OCI-M1 (cell line): ENCODE data around the gene RECQL5.
A peak's percentile ranks its signal among the peaks of the same experiment; 100 is the strongest.
"Not testable (repeated sequence)": the region's sequence is repeated elsewhere in the genome, so short reads cannot be mapped to it uniquely, and the experiment has no call there.

Experiments used
- DNase-seq: peaks from one replicate; lab custom pipeline; 2025; lab: John Stamatoyannopoulos, UW

RECQL5 gene

GRCh38 chr17:75592348-75593020 lies 74.5 kb downstream of the RECQL5 start:
- DNase-seq: no peak

DNA sequence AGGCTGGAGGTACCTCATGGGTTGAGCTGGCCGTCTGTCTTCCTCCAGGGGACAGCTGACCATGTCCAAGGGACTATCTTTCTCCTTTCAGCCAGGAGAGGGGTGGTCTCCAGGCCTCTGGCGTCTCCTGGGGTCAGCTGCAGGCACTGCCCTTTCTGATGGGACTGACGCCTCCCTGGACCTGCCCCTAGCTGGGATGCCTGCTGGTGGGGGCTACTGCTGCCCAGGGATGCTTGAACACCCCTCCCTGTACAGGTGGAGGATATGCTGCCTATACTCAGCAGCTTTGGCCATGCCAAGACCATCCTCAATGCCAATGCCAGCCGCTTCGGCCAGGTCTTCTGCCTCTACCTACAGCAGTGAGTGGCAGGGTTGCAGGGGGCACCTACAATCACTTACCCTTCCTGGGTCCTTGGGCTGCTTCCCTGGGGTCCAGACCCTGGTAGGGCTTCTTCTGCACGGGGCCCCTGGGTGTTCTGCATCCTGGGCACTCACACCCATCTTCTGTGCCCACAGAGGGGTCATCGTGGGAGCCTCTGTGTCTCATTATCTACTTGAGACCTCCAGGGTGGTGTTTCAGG lies 75.1 kb downstream of the RECQL5 start:
- DNase-seq: no peak

- no peak for DNase-seq
These were observed 75.9 kb downstream of the RECQL5 start for GRCh38 chr17:75590849-75591721.

DNA sequence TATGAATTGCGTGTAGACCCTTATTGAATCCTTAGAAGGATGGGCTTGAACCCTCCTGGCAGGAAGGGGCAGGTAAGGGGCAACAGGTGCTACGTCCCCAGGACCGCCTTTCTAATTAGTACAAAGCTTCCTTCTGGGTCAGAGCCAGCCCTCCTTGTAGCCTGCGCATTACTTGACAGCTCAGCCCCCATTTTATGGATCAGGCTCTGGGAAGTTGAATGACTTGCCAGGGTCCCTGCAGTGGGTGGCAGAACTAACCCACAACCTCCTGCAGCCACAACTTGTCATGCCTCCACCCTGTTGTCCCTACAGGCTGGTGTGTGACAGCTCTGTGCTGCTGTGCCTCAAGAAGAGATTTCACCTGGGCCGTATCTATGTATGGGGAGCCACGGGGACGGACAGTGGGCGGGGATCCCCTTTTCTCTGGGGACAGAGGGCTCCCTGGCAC lies 76.6 kb downstream of the RECQL5 start:
- DNase-seq: no peak

DNA sequence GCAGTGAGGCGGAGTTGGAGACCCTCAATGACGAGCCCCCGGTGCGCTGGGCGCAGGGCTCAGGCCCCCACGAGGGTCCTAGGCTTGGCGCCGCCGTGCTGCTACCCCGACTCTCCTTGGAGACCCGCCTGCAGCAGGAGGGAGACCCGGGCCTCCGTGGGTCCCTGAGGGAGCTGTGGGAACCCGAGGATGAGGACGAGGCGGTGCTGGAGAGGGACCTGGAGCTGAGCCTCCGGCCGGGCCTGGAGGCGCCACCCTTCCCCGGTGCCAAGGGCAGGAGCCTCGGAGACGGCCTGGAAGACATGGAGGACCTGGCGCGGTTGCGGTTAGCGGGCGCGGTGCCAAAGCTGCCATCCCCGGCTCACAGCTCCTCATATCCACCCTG lies 77.0 kb downstream of the RECQL5 start:
- no peak for DNase-seq

DNA sequence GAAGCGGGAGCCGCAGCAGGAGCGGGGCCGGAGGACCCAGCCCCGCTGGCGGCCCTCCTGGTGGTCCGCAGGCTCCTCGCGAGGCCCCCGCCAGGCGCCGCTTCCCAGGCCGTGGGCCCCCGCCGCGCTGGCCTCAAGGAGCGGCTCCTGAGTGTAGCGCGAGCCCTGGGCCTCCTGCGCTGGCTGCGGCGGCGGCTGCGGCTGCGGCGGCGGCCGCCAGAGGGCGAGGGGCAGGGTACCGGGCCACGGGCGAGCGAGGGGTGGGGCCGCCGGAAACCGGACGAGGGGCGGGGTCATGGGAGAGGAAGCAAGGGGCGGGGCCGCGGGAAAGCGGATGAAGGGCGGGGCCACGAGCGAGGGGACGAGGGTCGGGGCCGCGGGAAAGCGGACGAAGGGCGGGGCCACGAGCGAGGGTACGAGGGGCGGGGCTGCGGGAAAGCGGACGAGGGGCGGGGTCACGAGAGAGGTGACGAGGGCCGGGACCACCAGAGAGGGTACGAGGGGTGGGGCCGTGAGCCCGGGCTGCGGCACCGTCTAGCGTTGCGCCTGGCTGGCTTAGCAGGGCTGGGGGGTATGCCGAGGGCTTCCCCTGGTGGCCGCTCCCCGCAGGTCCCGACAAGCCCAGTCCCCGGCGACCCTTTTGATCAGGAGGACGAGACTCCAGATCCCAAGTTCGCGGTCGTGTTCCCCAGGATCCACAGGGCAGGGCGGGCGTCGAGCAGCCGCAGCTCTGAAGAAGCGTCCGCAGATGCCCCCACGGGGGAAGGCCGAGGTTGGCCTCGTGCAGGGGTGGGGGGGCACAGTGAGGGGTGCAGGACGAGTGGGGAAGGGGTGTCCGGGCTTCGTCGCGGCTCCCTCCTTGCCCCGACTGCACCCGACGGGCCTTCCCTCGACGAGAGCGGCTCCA lies 77.7 kb downstream of the RECQL5 start:
- DNase-seq: peak; percentile 92

DNA sequence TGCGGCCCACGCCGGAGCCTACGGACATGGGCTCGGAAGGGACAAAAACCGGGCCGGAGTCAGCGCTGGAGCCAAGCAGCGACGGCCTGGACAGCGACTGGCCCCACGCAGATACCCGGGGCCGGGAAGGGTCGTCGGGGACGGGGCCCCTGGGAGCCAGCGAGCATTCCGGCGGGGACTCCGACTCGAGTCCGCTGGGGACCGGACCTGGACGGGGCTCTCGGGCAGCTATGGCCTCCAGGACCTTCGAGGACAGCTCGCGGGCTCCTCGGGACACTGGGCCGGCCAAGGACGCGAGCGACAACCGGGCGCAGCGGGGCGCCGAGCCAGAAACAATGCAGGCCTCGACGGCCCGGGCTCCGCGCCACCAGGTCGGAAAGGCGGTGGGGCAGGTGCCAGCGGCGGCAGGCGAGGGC lies 78.3 kb downstream of the RECQL5 start:
- no peak for DNase-seq

- no peak for DNase-seq
These were observed 79.0 kb downstream of the RECQL5 start, which contains the start of gene MYO15B for GRCh38 chr17:75587675-75588595. Gene MYO15B, plus strand, starts transcription at chr17:75587800. Its CDS starts 258 bp downstream, at chr17:75588058.

GRCh38 chr17:75584849-75585175 lies 82.1 kb downstream of the RECQL5 start:
- DNase-seq: no peak

DNA sequence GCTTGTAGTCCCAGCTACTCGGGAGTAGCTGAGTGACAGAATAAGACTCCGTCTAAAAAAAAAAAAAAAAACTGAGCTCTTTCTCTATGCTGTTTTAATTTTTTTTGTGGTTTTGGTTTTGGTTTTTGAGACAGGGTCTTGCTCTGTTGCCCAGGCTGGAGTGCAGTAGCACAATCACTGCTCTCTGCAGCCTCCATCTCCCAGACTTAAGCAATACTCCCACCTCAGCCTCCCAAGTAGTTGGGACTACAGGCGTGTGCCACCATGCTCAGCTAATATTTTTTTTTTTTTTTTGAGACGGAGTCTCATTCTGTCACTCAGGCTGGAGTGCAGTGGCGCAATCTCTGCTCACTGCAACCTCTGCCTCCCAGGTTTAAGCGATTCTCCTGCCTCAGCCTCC lies 83.8 kb downstream of the RECQL5 start:
- DNase-seq: not testable (repeated sequence)

DNA sequence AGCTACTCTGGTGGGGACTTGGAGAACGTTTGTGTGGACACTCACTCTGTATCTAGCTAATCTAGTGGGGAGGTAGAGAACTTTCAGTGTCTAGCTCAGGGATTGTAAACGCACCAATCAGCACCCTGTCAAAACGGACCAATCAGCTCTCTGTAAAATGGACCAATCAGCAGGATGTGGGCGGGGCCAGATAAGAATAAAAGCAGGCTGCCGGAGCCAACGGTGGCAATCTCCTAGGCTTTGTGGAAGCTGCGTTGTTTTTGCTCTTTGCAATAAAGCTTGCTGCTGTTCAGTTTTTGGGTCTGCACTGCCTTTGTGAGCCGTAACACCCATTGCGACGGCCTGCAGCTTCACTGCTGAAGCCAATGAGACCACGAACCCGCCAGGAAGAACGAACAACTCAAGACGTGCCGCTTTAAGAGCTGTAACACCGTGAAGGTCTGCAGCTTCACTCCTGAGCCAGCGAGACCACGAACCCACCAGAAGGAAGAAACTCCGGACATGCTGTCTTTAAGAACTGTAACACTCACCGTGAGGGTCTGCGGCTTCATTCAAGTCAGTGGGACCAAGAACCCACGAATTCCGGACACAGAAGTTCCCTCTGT lies 85.7 kb downstream of the RECQL5 start:
- peak; percentile 31 for DNase-seq
